ENCODE measurements around the gene ADCY5. TPM values are rescaled to one million over a fixed set of nuclear protein-coding genes. Genes with fewer than 3 reads are reported as not detected.

The ADCY5 gene
- total RNA-seq, 4 donors from 2014 or later = 14.0 to 86.8 (median 41.5) TPM

GRCh38 chr3:123294296-123294938 is 154.5 kb downstream of the ADCY5 start:
- no peak for TF ChIP-seq CTCF (IDR thresholded peaks at IDR 0.05)
- ATAC-seq (ENCODE audit: low FRiP score) (no peak), DNase-seq (ENCODE audit: low spot score) (no peak)

- no peak for TF ChIP-seq CTCF (IDR thresholded peaks at IDR 0.05)
- no peak for ATAC-seq (ENCODE audit: low FRiP score)
- no peak for DNase-seq (ENCODE audit: low spot score)
Measured at GRCh38 chr3:123292321-123293310, 156.3 kb downstream of the ADCY5 start.

DNA sequence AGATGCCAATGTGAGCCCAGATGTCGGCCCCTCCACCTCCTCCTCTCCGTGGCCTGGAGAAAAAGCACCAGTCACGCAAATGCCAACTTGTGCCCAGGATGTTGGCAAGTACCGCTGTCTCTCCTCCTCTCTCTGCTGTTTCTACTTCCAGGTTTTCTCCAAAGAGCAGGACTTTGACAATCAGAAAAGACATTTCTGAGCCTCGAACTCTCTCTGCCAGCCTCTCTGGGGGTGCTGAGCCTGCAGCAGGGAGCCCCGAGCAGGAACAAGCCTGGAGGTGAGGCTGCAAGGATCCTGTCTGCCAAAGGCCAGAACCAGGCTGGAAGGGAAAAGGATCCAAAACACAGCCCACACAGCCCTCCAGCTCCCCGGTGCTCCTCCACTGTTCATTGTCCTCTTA is 157.5 kb downstream of the ADCY5 start:
- TF ChIP-seq CTCF (IDR thresholded peaks at IDR 0.05) = no peak
- ATAC-seq (ENCODE audit: low FRiP score) = no peak
- DNase-seq (ENCODE audit: low spot score) = no peak

DNA sequence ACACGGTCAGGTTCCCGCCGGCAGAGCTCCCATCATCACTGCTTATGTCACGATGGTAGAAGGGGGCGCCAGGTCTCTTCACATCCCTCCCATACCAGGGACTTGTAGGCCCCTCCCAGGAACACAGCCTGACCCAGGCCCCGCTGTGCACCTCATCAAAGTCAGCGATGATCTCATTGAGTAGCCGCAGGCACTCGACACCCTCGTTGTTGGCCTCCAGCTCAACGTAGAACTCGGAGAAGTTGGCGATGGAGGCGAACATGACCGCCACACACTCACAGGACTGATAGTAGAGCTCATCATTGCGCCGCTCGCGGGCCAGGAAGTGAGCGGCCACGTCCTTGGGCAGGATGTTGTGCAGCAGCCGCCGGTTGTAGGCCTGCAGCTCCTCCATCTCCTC is 157.9 kb downstream of the ADCY5 start:
- TF ChIP-seq CTCF (IDR thresholded peaks at IDR 0.05) = no peak
- no peak for DNase-seq (ENCODE audit: low spot score)
- ATAC-seq (ENCODE audit: low FRiP score) = no peak

DNA sequence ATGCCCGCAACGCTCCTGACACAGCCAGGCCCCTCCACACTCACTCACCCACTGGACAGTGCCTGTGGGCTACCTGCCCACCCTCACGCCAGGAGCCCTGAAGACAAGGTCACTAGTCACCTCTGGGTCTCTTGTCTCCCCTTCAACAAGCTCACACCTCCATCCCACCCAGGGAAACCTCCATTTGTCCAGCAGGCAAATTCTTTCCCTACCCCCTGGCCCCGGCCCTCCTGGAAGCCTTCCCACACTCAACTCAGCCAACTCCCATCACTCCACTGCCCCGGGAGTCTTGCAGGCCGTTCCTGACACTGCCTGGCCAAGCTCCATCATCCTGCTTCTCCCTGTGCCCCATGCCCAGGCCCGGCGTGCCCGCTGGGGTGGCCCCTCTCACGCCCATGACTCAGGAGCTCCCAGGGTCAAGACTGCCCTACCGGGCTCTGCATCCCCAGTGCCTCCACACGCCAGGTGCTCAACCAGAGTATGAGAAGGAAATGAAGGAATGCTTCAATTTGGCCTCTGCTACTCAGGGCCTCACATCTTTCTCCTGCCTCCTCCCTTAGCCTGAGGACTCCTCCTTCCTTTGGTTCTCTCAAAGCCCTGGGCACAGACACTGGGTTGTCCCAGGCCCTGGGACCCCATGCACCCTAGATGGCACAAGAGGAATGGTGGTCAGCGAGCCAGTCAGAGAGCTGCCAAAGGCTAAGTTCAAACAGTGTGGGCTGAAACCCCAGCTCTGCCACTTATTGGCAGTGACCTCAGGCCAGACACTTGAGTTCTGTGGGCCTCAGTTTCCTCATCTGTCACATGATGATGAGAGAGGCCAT is 158.6 kb downstream of the ADCY5 start:
- TF ChIP-seq CTCF (IDR thresholded peaks at IDR 0.05) = no peak
- no peak for ATAC-seq (ENCODE audit: low FRiP score)
- DNase-seq (ENCODE audit: low spot score) = no peak

DNA sequence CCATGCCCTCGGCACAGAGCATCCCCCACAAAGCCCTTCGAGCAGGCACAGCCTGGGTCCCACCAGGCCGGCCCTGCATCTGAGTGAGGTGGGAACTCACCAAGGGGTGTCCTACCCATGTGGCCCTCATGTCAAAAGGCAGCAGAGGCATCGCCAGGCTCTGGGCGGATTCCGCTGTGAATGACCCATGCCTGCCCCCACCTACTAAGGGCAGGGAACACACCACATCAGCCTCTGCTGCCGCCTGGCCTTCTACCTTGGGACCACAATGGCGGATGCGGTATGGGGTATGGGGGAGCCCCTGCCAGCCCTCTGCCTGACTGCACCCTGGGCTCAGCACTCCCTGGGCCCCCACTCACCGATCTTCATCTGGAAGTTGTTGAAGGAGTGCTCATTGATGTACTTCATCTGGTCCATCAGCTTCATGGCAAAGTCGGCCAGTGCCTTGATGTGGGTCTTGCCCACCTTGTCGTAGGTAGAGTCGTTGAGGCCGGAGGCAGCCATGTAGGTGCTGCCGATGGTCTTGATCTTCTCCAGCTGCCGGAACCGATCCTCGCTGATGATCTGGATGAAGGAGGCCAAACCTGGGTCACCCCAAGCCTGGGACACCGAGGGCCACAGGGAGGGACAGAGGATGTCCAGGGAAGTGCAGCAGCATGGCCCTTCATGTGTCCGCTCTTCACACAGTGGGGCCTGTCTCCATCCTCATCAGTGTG is 159.3 kb downstream of the ADCY5 start:
- no peak for ATAC-seq (ENCODE audit: low FRiP score)
- DNase-seq (ENCODE audit: low spot score) = no peak

More for the DNA sequence above, 159.3 kb downstream of the ADCY5 start:
- TF ChIP-seq CTCF (IDR thresholded peaks at IDR 0.05) = no peak
